HuH-7 (cell line): Measurements from ENCODE around the gene TMEM33.
"Not testable (repeated sequence)": the region's sequence is repeated elsewhere in the genome, so short reads cannot be mapped to it uniquely, and the experiment has no call there.

Experiments used
- DNase-seq: peaks from one replicate; pipeline ENCODE4 v3.0.0; 2011; ENCODE audit warnings: low spot score

Gene TMEM33

GRCh38 chr4:41934901-41935651, at the start of gene TMEM33:
Gene TMEM33, plus strand, starts transcription at chr4:41935429. Its CDS starts 56 bp downstream, at chr4:41935485.
- peak; percentile 68 for DNase-seq

- no peak for DNase-seq
Observed at GRCh38 chr4:41885456-41885855, 49.8 kb upstream of the TMEM33 start.

- DNase-seq: no peak
Observed at GRCh38 chr4:41887277-41887676, 48.0 kb upstream of the TMEM33 start.

GRCh38 chr4:41887821-41888686, 47.2 kb upstream of the TMEM33 start:
- DNase-seq: no peak

- no peak for DNase-seq
Observed at GRCh38 chr4:41888687-41889074, 46.5 kb upstream of the TMEM33 start.

GRCh38 chr4:41889317-41889716, 45.9 kb upstream of the TMEM33 start:
- no peak for DNase-seq

- DNase-seq: no peak
Observed at GRCh38 chr4:41890085-41890484, 45.1 kb upstream of the TMEM33 start.

GRCh38 chr4:41896648-41897047, 38.6 kb upstream of the TMEM33 start:
- DNase-seq: no peak

GRCh38 chr4:41897698-41898097, 37.5 kb upstream of the TMEM33 start:
- DNase-seq: no peak

GRCh38 chr4:41909136-41909535, 26.1 kb upstream of the TMEM33 start:
- DNase-seq: not testable (repeated sequence)

GRCh38 chr4:41912546-41912945, 22.7 kb upstream of the TMEM33 start:
- no peak for DNase-seq

GRCh38 chr4:41913509-41913908, 21.7 kb upstream of the TMEM33 start:
- no peak for DNase-seq

- DNase-seq: no peak
Observed at GRCh38 chr4:41918278-41918677, 17.0 kb upstream of the TMEM33 start.

- not testable (repeated sequence) for DNase-seq
Observed at GRCh38 chr4:41920416-41920815, 14.8 kb upstream of the TMEM33 start.

GRCh38 chr4:41921476-41921875, 13.8 kb upstream of the TMEM33 start:
- no peak for DNase-seq

- DNase-seq: no peak
Observed at GRCh38 chr4:41927796-41928499, 7.3 kb upstream of the TMEM33 start.

GRCh38 chr4:41930139-41930831, 4.9 kb upstream of the TMEM33 start:
- no peak for DNase-seq

- no peak for DNase-seq
Observed at GRCh38 chr4:41932988-41933387, 2.2 kb upstream of the TMEM33 start.

GRCh38 chr4:41933997-41934503, 1.2 kb upstream of the TMEM33 start:
- DNase-seq: peak; percentile 30

- no peak for DNase-seq
Observed at GRCh38 chr4:41934514-41934900, 722 bp upstream of the TMEM33 start.

GRCh38 chr4:41935652-41936021, 408 bp downstream of the TMEM33 start:
- no peak for DNase-seq
